Left cardiac atrium (tissue), 4 donors: ENCODE measurements around the gene TMEM106C. TPM values are rescaled to one million over a fixed set of nuclear protein-coding genes. Genes with fewer than 3 reads are reported as not detected.

ENCODE experiments used
- ATAC-seq, 2 donors: fragments of 200-7000 bp; cut with Tn5 transposase; one replicate each; pipeline ENCODE4 v1.9.1; 2020; ENCODE audit warnings: mild to moderate bottlenecking in 2 of 2, moderate library complexity in 2 of 2
- DNase-seq: peaks from one replicate; pipeline ENCODE4 v3.0.0-alpha.2; 2020
- intact Hi-C, 2 donors: fragments of 100-400 bp; cut with DNase I; formaldehyde crosslinking; loops; one replicate each; pipeline versions ENCODE4 v1.14.1 to v1.15.1; 2022 to 2023
- long read RNA-seq: library from polyadenylated mRNA; unstranded; transcript quantifications from one replicate; pipeline ENCODE4 v2.0.0, GENCODE V29; 2021
- total RNA-seq, 2 donors: library from RNA; stranded (reverse); fragmentation: NEBNext Ultra II Directional; extraction: Animal tissue kit (Norgen Biotek cat#: 25700); gene quantifications; one replicate each; pipeline ENCODE4 v1.2.1, GENCODE V29; 2021
- donor health status: DM: no; HTN: yes; CAD: no.
- donor health status: DM: no; HTN: yes; CAD: no; lungs with severe emphysema.
- donor health status: DM: yes; HTN: yes; CAD: no.
- donor health status: Dilated cardiomyopathy.

The TMEM106C gene, protein sequence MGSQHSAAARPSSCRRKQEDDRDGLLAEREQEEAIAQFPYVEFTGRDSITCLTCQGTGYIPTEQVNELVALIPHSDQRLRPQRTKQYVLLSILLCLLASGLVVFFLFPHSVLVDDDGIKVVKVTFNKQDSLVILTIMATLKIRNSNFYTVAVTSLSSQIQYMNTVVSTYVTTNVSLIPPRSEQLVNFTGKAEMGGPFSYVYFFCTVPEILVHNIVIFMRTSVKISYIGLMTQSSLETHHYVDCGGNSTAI
- total RNA-seq, result 10 to 100 TPM; 47.9 to 54.9 TPM
- long read RNA-seq, transcript TMEM106C-201 (8 exons, 1,394 nt), result major isoform, 36 of 66 reads
- long read RNA-seq, transcript TMEM106C-220 (8 exons, 810 nt), result minor isoform, 26 of 66 reads
- long read RNA-seq, partial matches to known transcripts, result 3 of 66 reads
- long read RNA-seq, other reads (novel, unspliced or antisense), result 1 of 66 reads

GRCh38 chr12:47963340-47964040, at the start of gene TMEM106C:
TSS of gene TMEM106C (plus strand) at chr12:47963596. CDS start at chr12:47964237, 641 bp downstream.
- peak; percentile 93 for DNase-seq
- intact Hi-C loops, result loop anchor here in 1 of 2 donors (10.0 kb wide), 1 partner anchor 249 kb away; no protein-coding TSS in a partner anchor
- ATAC-seq, result peak; percentile 95 to 96

DNA sequence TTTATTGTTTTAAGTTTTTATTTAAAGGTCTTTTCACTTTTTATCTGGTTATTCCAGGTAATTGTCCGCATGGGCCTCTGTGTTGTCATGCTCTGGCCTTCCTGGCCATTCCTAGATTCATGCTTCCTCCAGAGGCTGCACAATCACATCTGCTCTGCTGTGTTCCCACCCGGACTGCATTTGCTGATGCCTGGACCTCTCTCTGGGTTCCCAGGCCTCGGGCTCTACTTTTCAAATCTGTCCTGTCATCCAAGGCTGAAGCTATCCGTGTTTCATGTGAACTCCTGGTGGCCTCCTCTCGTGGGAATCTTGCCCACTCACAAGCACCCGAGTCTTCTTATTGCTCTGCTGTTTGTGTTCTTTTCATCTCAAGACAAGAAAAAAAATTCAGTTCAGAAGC, 42.5 kb upstream of the TMEM106C start:
- ATAC-seq, result no peak
- DNase-seq, result no peak
- intact Hi-C loops, result no loop called here

GRCh38 chr12:47921907-47922306, 41.5 kb upstream of the TMEM106C start:
- intact Hi-C loops, result no loop called here
- no peak for DNase-seq
- no peak for ATAC-seq

DNA sequence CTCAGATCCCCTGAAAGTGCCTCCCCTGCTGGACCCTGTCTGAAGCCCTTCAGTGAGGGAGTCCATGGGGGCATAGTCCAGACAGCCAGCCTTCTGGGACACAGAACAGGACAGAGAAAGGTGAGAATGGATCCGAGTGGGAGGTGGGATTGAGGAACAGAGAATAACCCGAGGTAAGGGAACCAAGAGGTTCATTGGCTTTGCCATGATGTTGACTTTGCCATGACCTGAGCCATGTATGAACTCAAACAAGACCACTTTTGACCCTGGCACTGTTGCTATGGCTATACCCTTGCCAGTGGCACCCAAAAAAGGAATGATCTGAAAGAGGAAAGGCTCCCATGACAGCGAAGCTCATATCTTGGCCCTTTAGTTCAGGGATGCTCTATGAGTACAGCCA, 36.0 kb upstream of the TMEM106C start:
- intact Hi-C loops, result no loop called here
- no peak for DNase-seq
- ATAC-seq, result no peak

DNA sequence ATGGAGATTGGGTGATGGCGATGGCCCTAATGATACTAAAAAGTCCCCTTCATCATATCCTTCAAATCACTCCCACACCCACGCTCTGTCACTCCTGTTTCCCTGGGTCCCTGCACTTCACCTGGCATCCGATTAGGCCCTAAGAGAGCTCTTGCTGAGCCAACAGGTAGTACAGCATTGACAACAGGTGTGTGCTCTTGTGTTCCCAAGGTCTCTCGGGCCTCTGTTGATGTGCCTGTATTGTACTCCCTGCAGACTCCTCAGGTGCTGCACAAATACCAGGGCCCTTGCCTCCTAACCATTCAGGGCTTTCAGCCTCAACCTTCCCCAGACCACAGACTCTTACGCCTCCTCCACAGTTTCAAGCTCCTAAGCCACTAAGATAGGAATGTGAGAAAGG, 32.8 kb upstream of the TMEM106C start:
- intact Hi-C loops, result no loop called here
- ATAC-seq, result no peak
- no peak for DNase-seq

DNA sequence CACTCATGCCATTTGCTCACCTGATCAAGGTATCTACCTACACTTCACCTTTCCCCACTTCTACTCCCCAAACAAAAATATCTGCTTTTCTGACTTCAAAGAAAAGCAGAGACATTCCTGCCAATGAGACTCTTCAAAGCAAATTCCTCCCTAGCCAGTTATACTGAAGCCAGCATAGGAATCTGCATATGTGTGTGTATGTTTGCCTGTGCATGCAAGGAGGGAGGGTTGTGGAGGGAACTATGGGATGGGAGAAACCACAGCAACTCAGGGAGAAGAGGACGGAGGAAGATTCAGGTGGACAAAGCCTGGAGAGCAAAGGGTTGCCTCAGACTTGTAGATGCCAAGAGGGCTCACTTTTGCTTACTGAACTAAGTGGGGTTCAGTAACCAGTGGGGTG, 32.2 kb upstream of the TMEM106C start:
- no peak for DNase-seq
- ATAC-seq, result no peak
- intact Hi-C loops, result no loop called here

DNA sequence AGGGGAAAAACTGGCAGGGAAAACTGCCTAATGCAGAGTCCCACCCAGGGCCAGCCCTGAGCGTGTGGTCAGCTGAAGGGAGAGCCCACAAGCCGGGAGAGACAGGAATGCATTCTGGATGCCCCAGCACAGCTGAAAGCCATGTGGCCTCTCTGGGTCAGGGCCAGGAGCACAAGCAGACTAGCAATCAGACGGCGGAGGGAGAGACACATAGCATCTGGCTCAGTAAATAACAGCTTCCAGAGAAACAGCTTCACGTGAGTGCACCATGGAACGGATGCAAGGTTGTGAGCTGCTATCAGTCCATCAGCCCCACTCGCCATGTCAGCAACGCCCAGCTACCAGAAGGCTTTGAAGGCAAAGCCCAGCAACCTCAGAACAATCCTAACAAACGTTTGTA, 28.2 kb upstream of the TMEM106C start:
- ATAC-seq, result peak; percentile 78 to 81
- DNase-seq, result peak; percentile 56
- intact Hi-C loops, result no loop called here

DNA sequence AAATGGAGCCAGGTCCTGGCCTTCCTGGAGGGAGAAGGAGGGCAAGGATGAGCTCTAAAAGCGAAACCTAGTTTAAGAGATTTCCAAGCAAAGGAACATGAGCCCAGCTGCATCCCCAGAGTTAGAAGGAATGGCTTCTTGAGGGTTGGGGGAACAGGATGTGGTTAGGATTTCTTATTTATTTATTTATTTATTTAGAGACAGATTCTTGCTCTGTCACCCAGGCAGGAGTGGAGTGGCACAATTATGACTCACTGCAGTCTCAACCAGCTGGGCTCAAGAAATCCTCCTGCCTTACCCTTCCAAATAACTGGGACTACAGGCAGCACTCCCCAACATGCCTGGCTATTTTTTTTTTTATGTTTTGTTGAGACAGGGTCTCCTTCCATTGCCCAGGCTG, 25.3 kb upstream of the TMEM106C start:
- ATAC-seq (no peak), DNase-seq (no peak)
- intact Hi-C loops, result no loop called here

DNA sequence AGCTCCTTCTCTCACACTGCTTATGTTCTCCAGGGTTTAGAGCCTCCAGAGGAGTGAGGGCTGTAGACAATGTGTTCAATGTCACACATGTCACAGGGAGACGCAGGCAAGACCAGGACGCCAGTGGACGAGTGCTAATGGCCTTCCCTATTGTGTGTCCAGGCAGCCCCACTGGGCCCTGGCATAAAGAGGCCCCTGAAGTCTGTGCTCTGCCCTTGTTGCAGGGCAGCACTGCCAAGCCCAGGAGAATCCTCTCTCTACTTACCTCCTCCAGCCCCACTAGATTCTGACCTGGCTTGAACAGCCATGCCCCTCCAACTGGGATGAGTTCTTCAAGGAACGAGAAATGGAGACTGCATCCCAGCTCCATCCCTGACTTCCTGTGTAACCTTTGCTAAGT, 24.8 kb upstream of the TMEM106C start:
- intact Hi-C loops, result no loop called here
- DNase-seq (no peak), ATAC-seq (no peak)

DNA sequence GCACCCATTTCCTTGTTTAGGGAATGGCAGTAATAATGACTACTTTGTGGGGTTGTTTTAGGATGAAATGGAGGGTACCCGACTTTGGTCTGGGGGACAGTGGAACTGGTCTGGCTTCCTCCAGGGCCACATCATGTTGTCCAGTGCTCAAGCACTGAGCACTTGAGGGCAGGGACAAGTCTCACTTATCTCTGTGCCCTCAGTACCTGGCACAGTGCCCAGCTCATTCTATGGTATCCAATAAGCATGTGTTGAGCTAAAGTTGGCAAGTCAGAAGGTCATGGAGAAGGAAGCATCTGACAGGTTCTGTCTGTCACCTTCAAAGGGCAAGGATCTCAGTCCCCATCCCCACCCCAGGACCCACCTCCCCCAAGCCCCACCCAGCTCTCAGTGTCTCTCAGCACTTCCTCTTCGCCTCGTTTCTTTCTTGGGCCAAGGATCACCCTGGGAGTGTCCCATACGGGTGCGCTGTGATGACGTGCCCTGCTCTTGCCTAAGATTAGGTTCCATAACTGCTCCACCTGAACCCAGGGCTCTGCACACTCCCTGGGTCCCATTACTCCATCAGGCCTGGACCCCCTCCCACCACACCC, 24.3 kb upstream of the TMEM106C start:
- DNase-seq (peak; percentile 64), ATAC-seq (peak; percentile 27 to 71)
- intact Hi-C loops, result no loop called here

DNA sequence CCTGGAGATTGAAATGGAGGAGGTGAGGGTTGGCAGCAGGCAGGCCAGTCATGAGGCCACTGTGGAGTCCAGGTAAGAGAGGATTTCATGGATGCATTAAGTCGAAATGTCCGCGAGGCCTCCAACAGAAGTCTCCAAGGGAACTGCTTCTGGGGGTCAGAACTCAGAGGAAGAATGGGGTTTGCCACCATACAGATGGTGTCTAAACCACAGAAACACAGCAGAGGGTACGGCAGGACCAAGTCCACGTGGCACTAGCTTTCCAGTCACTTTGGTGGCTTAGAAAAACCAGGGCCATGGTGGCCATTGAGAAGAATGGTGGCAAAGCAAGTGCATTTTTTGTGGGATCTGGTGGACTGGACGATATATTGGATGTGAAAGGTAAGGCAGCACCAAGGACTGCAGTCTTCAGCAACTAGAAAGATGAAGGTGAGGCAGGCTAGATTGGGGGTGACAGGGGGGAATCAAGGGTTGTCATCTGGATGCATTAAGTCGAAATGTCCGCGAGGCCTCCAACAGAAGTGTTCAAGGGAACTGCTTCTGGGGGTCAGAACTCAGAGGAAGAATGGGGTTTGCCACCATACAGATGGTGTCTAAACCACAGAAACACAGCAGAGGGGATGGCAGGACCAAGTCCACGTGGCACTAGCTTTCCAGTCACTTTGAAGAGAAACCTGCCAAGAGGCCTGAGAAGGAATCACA, 22.5 kb upstream of the TMEM106C start:
- intact Hi-C loops, result no loop called here
- no peak for ATAC-seq
- DNase-seq, result no peak

DNA sequence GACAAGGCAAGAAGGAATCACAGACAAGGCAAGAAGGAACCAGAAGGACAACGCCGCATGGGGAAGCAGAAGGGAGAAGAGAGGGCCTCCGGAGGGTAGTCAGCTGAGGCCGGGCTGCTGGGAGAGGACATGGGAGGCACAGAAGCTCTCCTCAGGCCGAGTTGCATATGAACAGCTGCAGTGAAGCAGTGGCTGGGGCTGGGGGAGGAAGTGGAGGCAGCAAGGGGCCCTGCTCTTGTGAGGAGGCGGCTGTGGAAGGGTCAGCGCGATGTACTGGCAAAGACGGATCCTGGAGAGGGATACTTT, 22.0 kb upstream of the TMEM106C start:
- intact Hi-C loops, result no loop called here

GRCh38 chr12:47941871-47942613, 21.4 kb upstream of the TMEM106C start:
- DNase-seq (no peak), ATAC-seq (peak; percentile 17 to 45)
- intact Hi-C loops, result no loop called here

More for the DNA sequence above, 22.0 kb upstream of the TMEM106C start:
- ATAC-seq (no peak), DNase-seq (no peak)

- intact Hi-C loops, result no loop called here
- ATAC-seq, result no peak
- DNase-seq, result no peak
Measured at GRCh38 chr12:47942614-47943225, 20.7 kb upstream of the TMEM106C start.

DNA sequence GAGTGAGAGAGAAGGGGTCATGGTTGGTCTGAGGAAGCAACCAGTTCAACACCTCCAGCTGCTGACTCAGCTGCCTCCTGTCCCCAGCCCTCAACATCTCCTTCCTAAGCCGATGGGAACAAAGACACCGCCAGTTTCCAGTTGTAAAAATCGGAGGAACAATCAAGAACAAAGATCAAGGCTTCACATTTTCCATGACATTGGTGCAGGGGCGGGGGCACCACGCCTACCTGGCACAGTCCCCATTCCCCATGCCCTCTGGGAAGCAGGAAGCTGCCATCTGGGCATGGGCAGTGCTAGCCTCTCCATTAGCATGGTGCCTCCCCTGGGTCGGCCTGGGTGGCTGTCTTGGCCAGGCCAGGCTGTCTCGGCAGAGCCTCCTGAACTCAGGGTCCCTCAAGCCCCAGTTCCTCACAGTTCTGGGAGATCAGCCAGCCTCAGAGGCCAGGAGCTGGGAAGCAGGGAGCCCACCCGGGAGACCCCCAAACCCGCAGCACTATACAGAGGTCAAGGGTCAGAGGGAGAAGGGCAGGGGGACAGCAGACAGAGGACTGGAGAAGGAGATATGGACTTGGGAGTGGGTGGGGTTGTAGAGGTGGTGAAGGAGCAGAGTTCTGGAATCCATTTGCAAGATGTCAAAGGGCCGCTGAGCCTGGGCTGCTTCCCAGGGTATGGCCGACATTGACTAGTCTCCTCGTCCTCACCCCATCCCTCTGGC, 19.6 kb upstream of the TMEM106C start:
- intact Hi-C loops, result no loop called here
- DNase-seq (no peak), ATAC-seq (no peak)

DNA sequence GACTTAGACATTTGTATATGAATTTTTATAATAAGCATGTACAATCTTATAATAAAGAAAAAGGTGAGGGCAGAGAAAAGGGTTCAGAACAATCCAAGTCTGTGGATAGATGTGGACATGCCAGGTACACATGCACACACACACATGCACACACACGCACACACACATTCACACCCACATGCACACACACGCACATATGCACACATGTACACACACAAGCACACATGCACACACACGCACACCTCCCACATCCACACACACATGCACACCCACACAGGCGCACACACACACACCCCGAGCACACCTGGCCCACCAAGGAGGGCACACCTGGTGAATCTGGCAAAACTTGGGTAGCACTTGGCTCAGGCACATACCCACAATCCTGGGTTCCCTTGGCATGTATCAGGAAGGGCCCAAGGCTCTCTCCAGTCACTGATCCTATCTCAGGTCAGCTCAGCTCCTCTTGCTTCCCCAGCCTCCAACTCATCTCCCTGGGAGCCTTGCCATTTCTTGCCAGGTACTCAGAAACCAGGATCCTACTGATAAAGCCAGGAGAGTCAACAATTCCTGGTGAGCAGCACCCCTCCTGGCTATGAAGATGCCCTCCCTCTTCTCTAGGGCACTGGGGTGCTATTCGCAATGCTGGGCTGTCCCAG, 18.6 kb upstream of the TMEM106C start:
- intact Hi-C loops, result no loop called here
- DNase-seq, result no peak
- ATAC-seq, result no peak

- no peak for ATAC-seq
- intact Hi-C loops, result no loop called here
- no peak for DNase-seq
Measured at GRCh38 chr12:47945341-47945728, 18.1 kb upstream of the TMEM106C start.
